HG03439 (cell line): Measurements from ENCODE around the gene ZMYND8.
"Not testable (repeated sequence)": the region's sequence is repeated elsewhere in the genome, so short reads cannot be mapped to it uniquely, and the experiment has no call there.

Experiments used
- ATAC-seq: cut with Tn5 transposase; IDR thresholded peaks from one replicate; pipeline ENCODE4 v1.9.1; 2021; ENCODE audit warnings: mild to moderate bottlenecking, moderate library complexity; ENCODE audit not compliant: unreplicated experiment

Gene ZMYND8

DNA sequence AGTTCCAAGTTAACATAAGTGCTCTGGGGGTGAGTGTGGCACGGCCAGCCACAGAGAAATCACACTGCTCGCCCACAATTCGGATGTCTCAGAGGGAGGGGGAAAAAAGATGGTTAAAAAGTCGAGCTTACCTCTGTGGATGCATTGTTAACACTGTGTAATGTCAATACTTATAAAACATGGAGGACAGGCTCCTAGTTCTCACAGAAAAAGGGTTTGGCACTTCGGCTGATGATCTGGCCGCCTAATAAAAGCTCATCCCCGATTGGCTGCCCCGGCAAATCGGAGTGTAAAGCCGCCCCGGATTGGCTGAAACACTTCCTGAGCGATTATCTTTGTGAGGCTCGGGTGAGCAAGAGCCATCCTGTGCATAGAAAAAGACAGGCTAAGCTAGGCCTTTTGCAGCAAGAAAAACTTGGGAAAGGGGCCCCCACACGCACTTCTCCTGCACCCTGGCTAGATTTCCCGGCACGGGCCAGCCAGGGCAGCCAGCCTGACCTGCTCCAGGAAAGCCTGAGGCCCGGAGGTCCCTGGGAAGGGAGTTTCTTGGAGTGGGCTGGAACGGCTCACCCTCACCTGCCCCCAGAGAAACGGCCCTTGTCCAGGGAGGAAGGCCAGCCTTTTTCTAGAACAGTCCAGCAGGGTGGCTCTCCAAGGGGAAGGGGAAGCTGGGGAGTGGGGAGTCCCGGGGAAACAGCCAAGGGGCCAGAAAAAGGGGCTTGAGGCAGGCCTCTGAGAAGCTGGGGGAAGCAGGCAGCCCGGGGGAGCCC lies at the start of gene ZMYND8:
TSS of gene ZMYND8 (minus strand) at position 174 of the 770 bp plus-strand sequence. CDS start at position 145, 29 bp downstream.
- peak; percentile 54 for ATAC-seq

DNA sequence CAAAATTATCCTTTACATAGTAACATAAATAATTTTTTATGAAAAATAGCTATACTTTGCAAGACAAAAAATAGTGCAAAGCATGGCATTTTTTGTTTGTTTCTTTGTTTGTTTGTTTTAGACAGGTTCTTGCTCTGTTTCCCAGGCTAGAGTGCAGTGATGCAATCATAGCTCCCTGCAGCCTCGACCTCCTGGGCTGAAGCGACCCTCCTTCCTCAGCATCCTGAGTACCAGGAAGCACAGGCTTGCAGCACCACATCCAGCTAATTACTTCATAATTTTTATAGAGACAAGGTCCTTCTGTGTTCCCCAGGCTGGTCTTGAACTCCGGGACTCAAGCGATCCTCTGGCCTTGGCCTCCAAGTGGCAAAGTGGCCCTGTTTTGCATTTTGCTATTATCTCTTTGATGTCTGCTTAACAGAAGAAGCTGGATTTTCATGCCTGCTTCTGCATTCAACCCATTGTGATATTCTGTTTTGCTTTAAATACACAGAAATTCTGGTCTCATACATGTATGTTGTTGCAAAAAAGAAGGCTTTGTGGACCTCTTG lies 49.4 kb upstream of the ZMYND8 start:
- no peak for ATAC-seq

DNA sequence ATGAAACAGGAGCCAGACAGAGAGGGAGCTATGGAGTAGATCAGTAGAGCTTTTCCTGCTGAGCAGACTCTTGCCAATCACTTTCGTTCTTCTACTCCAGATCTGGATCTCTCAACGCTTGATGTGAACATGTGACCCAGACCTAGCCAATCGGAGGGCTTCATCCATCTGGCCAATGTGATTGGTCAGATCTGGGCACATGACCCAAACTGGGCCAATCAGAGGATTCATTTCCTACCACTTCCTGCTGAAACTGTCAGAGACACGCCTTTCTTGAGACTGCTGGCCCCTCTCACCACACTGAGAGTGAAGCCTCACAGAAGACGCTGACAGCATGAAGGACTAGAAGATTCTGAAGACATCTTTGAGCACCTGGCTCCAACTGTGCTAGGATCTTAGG lies 44.2 kb upstream of the ZMYND8 start:
- ATAC-seq, result no peak

DNA sequence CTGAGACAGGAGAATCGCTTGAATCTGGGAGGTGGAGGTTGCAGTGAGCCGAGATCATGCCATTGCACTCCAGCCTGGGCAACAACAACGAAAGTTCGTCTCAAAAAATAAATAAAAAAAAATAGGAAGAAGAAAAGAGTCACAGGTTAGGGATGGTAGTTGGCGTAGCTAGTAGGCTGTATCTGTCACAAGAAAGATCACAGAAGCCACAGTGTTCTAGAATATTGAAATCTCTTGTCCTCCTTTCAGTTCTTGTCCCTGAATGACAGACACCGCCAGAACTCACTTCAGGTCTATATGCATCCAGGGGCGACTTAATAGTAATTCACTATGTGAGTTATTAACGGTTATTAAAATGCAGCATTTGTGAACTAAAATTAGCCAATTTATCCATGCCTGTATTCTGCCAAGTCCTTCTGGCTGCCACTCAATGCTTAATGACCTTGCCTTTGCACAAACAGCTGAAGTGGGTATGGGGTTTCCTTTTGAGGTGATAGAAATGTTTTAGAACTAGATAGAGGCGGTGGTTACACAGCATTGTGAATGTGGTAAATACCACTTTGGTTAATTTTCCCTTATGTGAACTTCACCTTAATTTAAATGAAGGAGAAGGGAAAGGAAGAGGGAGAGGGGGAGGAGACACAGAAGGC lies 41.3 kb upstream of the ZMYND8 start:
- ATAC-seq, result no peak

DNA sequence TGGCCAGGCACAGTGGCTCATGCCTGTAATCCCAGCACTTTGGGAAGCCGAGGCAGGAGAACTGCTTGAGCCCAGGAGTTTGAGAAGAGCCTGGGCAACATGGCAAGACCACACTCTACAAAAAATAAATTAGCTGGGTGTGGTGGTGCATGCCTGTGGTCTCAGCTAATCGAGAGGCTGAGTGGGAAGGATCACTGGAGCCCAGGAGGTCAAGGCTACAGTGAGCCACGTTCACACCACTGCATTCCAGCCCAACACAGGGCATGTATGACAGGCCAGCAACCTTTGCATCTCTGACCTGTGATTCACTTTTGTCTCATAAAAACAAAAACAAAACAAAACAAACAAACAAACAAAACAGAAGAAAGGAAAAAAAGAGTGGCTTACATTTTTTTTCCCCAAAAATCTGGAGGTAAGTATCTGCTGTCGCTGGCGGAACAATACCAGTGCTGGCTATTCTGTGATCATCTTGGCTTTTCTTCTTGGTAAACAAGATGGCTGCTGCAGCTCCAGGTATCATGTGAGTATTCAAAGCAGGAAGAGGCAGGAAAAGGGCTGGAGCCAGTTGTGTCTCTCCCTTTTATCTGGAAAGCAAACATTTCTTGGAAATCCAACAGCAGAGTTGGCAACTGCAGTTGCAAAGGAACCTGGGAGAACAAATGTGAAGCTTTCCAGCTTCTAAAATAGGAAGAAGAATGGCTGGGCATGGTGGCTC lies 40.4 kb upstream of the ZMYND8 start:
- no peak for ATAC-seq

DNA sequence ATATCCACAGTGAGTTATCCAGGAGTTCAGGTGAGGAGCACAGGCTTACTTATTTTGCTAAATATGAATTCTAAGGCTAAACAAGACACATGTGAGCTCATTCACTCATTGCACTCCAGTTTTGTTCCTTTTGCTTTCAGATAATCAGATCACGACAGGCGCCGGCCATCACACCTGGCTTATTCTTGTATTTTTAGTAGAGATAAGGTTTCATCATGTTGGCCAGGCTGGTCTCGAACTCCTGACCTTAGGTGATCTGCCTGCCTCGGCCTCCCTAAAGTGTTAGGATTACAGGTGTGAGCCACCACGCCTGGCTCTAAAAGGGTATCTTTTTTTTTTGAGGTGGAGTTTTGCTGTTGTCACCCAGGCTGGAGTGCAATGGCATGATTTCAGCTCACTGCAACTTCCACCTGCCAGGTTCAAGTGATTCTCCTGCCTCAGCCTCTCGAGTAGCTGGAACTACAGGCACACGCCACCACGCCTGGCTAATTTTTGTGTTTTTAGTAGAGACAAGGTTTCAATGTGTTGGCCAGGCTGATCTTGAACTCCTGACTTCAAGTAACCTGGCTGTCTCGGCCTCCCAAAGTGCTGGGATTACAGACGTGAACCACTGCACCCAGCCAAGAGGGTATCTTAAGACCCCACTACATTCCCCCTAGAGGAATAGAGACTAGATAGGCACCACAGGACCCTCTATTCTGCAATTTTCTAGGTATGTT lies 37.5 kb upstream of the ZMYND8 start:
- not testable (repeated sequence) for ATAC-seq

DNA sequence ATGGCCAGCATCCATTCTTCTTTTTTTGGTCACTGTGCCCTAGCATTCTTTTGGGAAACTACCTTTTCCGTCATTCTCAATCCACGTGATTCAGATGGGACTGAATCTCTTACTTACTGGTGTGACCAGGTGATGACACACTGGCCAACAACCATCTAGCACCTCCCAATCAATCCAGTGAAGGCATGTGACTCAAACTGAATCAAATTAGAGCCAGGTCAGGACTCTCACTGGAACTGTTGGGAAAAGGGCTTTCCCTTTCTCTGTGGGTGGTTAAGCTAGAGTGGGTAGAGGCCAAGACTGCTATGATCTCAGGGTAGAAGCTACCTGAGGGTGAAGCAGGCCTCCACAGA lies 36.2 kb upstream of the ZMYND8 start:
- no peak for ATAC-seq

DNA sequence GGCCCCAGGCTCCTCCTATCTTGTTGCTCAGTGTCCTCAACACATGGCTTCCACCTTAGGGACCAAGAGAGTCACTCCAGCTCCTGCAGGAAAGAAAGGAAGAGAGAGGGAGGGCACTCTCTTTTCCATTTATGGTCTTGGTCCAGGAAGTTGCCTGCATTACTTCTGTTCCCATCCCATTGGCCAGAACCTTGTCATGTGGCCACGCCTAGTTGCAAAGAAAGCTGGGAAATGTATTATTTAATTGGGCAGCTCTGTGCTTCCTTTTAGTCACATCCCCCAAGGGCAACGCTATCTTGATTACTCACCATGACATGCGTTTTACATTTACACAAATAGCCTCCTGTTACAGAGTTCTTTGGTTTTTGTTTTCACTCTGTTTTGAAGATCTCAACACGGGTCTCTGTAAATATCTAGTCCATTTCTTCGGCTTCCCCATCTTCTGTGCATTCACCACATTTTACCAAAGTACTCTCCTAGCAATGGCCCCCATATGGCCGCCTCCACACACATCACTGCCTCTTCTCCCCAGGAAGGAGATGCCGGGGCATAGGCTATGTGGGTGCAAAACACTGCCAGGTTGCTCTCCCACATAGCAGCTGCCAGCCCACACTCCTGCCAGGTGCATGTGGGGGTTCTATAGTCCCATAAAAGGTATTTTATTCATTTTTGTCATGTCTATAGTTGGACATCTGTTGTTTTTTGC lies 35.7 kb upstream of the ZMYND8 start:
- ATAC-seq, result no peak

DNA sequence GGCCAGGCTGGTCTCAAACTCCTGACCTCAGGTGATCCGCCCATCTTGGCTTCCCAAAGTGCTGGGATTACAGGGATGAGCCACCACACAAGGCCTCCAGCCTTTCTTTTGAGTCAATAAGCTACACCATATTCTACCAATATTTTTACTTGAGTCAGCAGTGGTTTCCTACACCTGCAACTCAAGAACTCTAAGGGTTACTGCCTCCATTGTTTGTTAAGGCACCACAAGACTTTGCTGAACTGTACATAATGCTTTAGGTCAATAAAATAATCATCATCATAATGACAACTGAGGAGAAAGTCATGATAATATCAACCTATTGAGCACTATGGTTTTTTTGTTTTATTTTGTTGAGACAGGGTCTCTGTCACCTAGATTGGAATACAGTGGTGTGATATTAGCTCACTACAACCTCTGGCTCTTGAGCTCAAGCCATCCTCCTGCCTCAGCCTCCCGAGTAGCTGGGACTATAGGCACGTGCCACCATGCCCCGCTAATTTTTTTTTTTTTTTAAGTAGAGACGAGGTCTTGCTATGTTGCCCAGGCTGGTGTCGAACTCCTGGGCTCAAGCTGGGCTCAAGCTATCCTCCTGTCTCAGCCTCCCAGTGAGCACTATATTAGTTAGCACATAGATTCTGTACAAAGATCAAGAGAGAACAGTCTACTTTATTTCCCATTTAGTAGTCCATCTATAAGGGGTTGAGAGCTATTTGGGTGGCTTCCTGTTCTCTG lies 34.9 kb upstream of the ZMYND8 start:
- ATAC-seq, result no peak

DNA sequence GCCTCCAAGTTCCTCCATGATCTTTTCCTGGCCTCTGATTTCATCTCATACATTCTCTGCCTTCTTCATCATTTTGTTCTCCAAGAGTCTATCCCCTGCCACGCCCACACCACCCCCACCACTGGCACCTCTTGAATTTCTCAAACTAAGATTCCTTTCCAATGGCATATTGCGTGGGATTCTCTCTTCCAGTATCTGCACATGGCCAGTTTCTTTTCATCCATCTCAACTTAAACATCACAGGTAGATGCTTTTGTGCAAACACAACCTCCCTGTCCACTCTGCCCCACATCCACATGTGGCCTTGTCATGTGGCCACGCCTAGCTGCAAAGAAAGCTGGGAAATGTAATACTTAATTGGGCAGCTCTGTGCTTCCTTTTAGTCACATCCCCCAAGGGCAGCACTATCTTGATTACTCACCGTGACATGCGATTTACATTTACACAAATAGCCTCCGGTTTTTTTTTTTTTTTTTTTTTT lies 33.4 kb upstream of the ZMYND8 start:
- peak; percentile 42 for ATAC-seq

DNA sequence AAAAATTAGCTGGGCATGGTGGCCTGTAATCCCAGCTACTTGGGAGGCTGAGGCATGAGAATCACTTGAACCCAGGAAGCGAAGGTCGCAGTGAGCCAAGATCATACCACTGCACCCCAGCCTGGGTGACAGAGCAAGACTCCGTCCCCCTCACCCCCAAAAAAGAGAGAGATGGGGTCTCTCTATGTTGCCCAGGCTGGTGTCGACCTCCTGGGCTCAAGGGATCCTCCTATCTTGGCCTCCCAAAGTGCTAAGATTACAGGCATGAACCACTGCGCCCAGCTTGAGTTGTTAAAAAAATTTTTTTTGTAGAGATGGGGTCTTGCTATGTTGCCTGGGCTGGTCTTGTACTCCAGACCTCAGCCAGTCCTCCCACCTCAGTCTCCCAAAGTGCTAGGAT lies 29.5 kb upstream of the ZMYND8 start:
- not testable (repeated sequence) for ATAC-seq

DNA sequence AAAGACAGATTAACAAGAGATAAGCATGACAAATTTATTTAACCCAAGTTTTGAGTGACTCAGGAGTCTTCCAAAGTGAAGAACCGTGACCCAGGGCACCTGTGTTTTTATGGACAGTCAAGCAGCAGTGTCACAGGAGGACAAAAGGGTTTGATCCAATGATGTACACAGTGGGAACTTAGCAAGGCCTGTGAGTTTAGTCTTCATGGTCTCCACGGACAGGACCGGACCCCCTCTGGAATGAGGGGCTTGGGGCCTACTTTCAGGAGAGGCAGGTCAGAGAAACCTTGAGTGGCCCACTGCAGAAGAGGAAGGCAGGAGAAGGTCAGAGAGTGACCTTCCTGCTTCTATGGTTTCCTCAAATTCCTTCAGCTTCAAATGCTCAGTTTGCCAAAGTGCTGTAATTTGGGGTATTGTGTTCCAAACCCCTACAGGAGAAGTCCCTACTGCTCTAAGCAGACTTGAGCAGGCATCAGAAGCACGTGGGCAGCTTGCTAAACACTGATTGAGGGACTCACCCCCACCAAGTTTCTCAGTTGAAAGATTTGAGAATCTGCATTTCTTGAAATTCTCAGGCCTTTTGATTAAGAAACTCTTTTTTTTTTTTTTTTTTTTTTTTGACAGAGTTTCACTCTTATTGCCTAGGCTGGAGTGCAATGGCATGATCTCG lies 26.4 kb upstream of the ZMYND8 start:
- no peak for ATAC-seq

DNA sequence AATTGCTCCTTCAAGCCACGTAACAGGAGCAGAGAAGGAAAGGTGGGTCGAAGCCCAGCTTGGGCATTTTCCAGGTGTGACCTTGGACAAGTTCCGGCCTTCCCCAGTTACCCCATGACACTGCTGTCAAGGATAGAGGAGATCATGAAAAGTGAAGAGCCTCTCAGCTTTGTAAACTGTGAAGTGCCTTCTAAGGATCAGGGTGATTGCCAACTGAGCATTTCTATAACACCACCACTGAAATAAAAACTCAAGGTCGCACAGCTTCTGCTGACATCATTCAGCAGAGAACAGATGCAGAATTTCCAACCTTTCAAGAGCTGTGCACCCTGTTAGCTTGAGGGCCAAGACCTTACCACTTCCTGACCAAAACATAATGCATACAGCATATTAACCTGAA lies 24.0 kb upstream of the ZMYND8 start:
- ATAC-seq, result no peak

DNA sequence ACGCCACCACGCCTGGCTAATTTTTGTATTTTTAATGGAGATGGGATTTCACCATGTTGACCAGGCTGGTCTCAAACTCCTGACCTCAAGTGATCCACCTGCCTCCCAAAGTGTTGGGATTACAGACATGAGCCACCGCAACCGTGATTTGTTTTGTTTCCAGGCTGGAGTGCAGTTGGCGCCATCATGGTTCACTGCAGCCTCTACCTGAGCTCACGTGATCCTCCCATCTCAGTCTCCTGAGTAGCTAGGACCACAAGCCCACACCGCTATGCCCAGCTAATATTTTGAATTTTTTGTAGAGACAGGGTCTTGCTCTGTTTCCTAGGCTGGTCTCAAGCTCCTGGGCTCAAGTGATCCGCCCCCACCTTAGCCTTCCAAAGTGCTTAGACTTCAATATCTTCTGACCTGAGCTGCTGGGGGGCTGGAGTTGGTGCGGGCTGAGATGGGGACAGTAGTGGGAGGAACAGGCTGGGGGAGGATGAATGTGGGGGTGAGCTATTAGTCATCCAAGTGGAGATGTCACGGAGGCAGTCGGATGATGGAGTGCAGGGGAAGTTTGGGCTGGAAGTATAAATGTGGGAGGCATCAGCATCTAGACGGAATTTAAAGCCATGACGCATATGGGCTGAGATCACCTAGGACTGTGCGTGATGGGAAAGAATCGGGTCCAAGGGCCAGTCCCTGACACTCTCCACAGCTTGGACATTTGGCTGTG lies 23.1 kb upstream of the ZMYND8 start:
- ATAC-seq, result no peak

DNA sequence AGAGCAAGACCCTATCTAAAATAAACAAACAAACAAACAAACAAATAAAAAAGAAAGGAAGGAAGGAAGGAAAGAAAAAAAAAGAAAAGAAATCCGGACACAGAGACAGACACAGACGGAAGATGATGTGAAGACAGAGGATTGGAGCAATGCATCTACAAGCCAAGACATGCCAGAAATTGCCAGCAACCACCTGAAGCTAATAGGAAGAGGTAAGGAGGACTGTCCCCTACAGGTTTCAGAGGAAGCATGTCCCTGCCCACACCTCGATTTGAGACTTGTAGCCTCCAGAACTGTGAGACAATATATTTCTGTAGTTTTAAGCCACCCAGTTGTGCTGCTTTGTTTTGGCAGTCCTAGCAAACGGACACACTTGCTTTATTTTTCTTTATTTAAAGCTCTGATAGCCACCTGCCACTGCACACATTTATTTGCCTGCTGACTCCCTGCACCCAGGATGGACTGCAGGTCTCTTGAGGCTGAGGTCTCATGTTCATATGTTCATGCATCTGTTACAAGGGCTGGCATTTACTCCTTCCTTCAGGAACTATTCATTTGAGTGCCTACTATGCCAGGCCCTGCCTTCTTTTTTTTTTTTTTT lies 20.7 kb upstream of the ZMYND8 start:
- ATAC-seq, result no peak

DNA sequence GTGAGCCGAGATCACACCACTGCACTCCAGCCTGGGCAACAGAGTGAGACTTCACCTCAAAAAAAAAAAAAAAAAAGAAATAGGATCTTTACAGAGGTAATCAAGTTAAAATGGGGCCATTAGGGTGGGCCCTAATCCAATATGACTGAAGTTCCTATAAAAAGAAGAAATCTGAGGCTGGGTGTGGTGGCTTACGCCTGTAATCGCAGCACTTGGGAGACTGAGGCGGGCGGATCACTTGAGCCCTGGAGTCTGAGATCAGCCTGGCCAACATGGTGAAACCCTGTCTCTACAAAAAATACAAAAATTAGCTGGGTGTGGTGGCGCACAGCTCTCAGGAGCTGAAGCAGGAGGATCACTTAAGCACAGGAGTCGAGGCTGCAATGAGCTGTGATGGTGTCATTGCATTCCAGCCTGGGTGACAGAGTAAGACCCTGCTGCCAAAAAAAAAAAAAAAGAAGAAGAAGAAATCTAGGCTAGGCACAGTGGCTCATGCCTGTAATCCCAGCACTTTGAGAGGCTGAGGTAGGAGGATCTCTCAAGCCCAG lies 19.7 kb upstream of the ZMYND8 start:
- not testable (repeated sequence) for ATAC-seq

DNA sequence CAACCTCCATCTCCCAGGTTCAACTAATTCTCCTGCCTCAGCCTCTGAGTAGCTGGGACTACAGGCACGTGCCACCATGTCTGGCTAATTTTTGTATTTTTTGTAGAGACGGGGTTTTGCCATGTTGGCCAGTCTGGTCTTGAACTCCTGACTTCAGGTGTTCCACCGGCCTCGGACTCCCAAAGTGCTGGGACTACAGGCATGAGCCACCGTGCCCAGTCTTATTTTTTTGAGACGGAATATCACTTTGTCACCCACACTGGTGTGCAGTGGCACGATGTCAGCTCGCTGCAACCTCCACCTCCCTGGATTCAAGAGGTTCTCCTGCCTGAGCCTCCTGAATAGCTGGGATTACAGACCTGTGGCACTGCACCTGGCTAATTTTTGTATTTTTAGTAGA lies 17.6 kb upstream of the ZMYND8 start:
- not testable (repeated sequence) for ATAC-seq
